A549 (cell line): ENCODE measurements around the gene ZNF445. TPM values are rescaled to one million over a fixed set of nuclear protein-coding genes. Genes with fewer than 3 reads are reported as not detected.

ENCODE experiments used
- ATAC-seq, 2 experiments: fragments of 200-7000 bp in 1 of 2; fragments of >200 bp in 1 of 2; cut with Nextera tagmentation in 1 of 2; cut with Tn5 transposase in 1 of 2; 3 replicates each; pipeline versions ENCODE4 v1.8.0 to v1.9.1; 2018 to 2020; ENCODE audit warnings: mild to moderate bottlenecking in 1 of 2, moderate library complexity in 1 of 2
- CTCF ChIA-PET: fragments of 300-600 bp; sonication (Branson Sonifier 250); formaldehyde crosslinking; extraction: SDS; loops from one replicate; lab custom pipeline; 2021; ENCODE audit warnings: antibody characterized with exemption, inconsistent platforms; lab: Yijun Ruan, JAX
- POLR2A ChIA-PET: fragments of 350-600 bp; formaldehyde crosslinking; extraction: SDS; loops from one replicate; lab custom pipeline; 2021; ENCODE audit warnings: antibody characterized with exemption, inconsistent platforms; lab: Yijun Ruan, JAX
- DNase-seq, 2 experiments: peaks; one replicate each; pipeline versions ENCODE4 v3.0.0 to v3.0.0-alpha.2; 2011 to 2016; ENCODE audit warnings: low read depth in 1 of 2, low spot score in 1 of 2
- FAIRE-seq: peaks from 2 replicates; lab custom pipeline; 2011; peaks lifted over from hg19 to GRCh38; lab: Jason Lieb, UNC
- H3K27ac ChIP-seq, 2 experiments: fragments of >200 bp; sonication (Bioruptor Twin); formaldehyde crosslinking; 3 replicates each; pipeline ENCODE4 v1.5.1; 2016 to 2017
- H3K4me1 ChIP-seq: fragments of >200 bp; sonication (Bioruptor Twin); formaldehyde crosslinking; 3 replicates; pipeline ENCODE4 v1.6.1; 2016
- H3K4me2 ChIP-seq: fragments of >200 bp; sonication (Bioruptor Twin); formaldehyde crosslinking; 3 replicates; pipeline ENCODE4 v1.6.1; 2016
- H3K4me3 ChIP-seq: fragments of >200 bp; sonication (Bioruptor Twin); formaldehyde crosslinking; 3 replicates; pipeline ENCODE4 v1.5.1; 2016
- H3K9me3 ChIP-seq: fragments of >200 bp; sonication (Bioruptor Twin); formaldehyde crosslinking; 3 replicates; pipeline ENCODE4 v1.6.1; 2016
- BCL3 ChIP-seq: fragments of >200 bp; sonication (Bioruptor Twin); formaldehyde crosslinking; IDR thresholded peaks from 3 replicates; pipeline ENCODE4 v1.6.1; 2016
- BHLHE40 ChIP-seq: IDR thresholded peaks from 2 replicates; pipeline ENCODE4 v1.6.1; 2012; ENCODE audit warnings: low read depth, low read length, inconsistent platforms
- CBX2 ChIP-seq: fragments of 200-600 bp; sonication (generic); IDR thresholded peaks from 2 replicates; pipeline ENCODE4 v1.6.1; 2016; ENCODE audit warnings: low read depth, mild to moderate bottlenecking, borderline replicate concordance
- CBX8 ChIP-seq: fragments of 200-600 bp; sonication (generic); IDR thresholded peaks from 2 replicates; pipeline ENCODE4 v1.6.1; 2016
- CEBPB ChIP-seq, 2 experiments: fragments of >200 bp in 1 of 2; sonication (Bioruptor Twin) in 1 of 2; formaldehyde crosslinking in 1 of 2; IDR thresholded peaks; 2 replicates each; pipeline ENCODE4 v1.6.1; 2012 to 2016
- CHD2 ChIP-seq: fragments of 150-350 bp; IDR thresholded peaks from 2 replicates; pipeline ENCODE4 v1.6.1; 2014; ENCODE audit warnings: low read length; ENCODE audit not compliant: partially characterized antibody
- EHF ChIP-seq: fragments of 250-450 bp; sonication (Bioruptor Pico); IDR thresholded peaks from 2 replicates; pipeline ENCODE4 v1.5.0; 2020; ENCODE audit warnings: mild to moderate bottlenecking
- EHMT2 ChIP-seq: fragments of 200-600 bp; sonication (generic); IDR thresholded peaks from 2 replicates; pipeline ENCODE4 v1.6.1; 2016; ENCODE audit warnings: antibody characterized with exemption, low read depth, mild to moderate bottlenecking, moderate library complexity
- ELK1 ChIP-seq: fragments of 150-350 bp; IDR thresholded peaks from 2 replicates; pipeline ENCODE4 v1.6.1; 2014; ENCODE audit warnings: low read depth, mild to moderate bottlenecking, low read length
- EP300 ChIP-seq, 2 experiments: fragments of >200 bp; sonication (Bioruptor Twin); formaldehyde crosslinking; IDR thresholded peaks; 2 replicates in 1 of 2; 3 replicates in 1 of 2; pipeline ENCODE4 v1.6.1; 2016 to 2017
- FOSL2 ChIP-seq, 2 experiments: fragments of 450-650 bp in 1 of 2; fragments of >200 bp in 1 of 2; sonication (Bioruptor Twin) in 1 of 2; formaldehyde crosslinking; IDR thresholded peaks; 2 replicates each; pipeline versions ENCODE4 v1.5.0 to v1.6.1; 2016 to 2020; ENCODE audit warnings: mild to moderate bottlenecking in 1 of 2, moderate library complexity in 1 of 2
- FOXS1 ChIP-seq: fragments of 250-450 bp; sonication (Bioruptor Pico); IDR thresholded peaks from 2 replicates; pipeline ENCODE4 v1.5.0; 2020; ENCODE audit warnings: mild to moderate bottlenecking, moderate library complexity
- HDAC2 ChIP-seq: fragments of 200-600 bp; sonication (generic); IDR thresholded peaks from 2 replicates; pipeline ENCODE4 v1.6.1; 2016
- HMGXB4 ChIP-seq: fragments of 250-450 bp; sonication (Bioruptor Pico); IDR thresholded peaks from 2 replicates; pipeline ENCODE4 v1.5.0; 2021; ENCODE audit warnings: mild to moderate bottlenecking, moderate library complexity, borderline replicate concordance
- HOXA7 ChIP-seq: fragments of 250-450 bp; sonication (Bioruptor Pico); IDR thresholded peaks from 2 replicates; pipeline ENCODE4 v1.5.0; 2020; ENCODE audit warnings: mild to moderate bottlenecking, moderate library complexity
- HOXB5 ChIP-seq: fragments of 250-450 bp; sonication (Bioruptor Pico); IDR thresholded peaks from 2 replicates; pipeline ENCODE4 v1.5.0; 2020; ENCODE audit warnings: mild to moderate bottlenecking, moderate library complexity
- JUNB ChIP-seq: fragments of >200 bp; sonication (Bioruptor Twin); formaldehyde crosslinking; IDR thresholded peaks from 2 replicates; pipeline ENCODE4 v1.6.1; 2016
- KDM5A ChIP-seq: fragments of 200-600 bp; sonication (generic); IDR thresholded peaks from 2 replicates; pipeline ENCODE4 v1.6.1; 2016; ENCODE audit warnings: antibody characterized with exemption, mild to moderate bottlenecking
- MAFK ChIP-seq: fragments of 450-650 bp; IDR thresholded peaks from 2 replicates; pipeline ENCODE4 v1.6.1; 2014; ENCODE audit not compliant: partially characterized antibody
- MYC ChIP-seq: IDR thresholded peaks from 2 replicates; pipeline ENCODE4 v1.6.1; 2012; ENCODE audit warnings: mild to moderate bottlenecking, inconsistent platforms, low read length, improper control_type of control experiment, borderline replicate concordance
- NFE2L2 ChIP-seq: fragments of 150-350 bp; conservative IDR thresholded peaks from 2 replicates; pipeline ENCODE4 v1.6.1; 2014; ENCODE audit warnings: low read length
- PHF8 ChIP-seq: fragments of 200-600 bp; sonication (generic); IDR thresholded peaks from 2 replicates; pipeline ENCODE4 v1.6.1; 2016; ENCODE audit warnings: low read depth, mild to moderate bottlenecking, antibody characterized with exemption, moderate library complexity, borderline replicate concordance
- POLR2A ChIP-seq: IDR thresholded peaks from 2 replicates; pipeline ENCODE4 v1.6.1; 2012; ENCODE audit warnings: mild to moderate bottlenecking, low read length
- POLR2AphosphoS2 ChIP-seq: conservative IDR thresholded peaks from 2 replicates; pipeline ENCODE4 v1.6.1; 2012; ENCODE audit warnings: low read length, improper control_type of control experiment, inconsistent platforms
- RAD21 ChIP-seq, 2 experiments: fragments of >200 bp in 1 of 2; sonication (Bioruptor Twin) in 1 of 2; formaldehyde crosslinking in 1 of 2; IDR thresholded peaks in 1 of 2; conservative IDR thresholded peaks in 1 of 2; 2 replicates in 1 of 2; 3 replicates in 1 of 2; pipeline ENCODE4 v1.6.1; 2012 to 2018; ENCODE audit warnings: inconsistent platforms in 1 of 2
- RFX5 ChIP-seq: fragments of 450-650 bp; IDR thresholded peaks from 2 replicates; pipeline ENCODE4 v1.7.1; 2014; ENCODE audit warnings: antibody characterized with exemption, mild to moderate bottlenecking, moderate library complexity
- RNF2 ChIP-seq: fragments of 200-600 bp; sonication (generic); IDR thresholded peaks from 2 replicates; pipeline ENCODE4 v1.6.1; 2016; ENCODE audit warnings: low read depth, mild to moderate bottlenecking, antibody characterized with exemption, moderate library complexity, borderline replicate concordance
- SMC3 ChIP-seq: fragments of >200 bp; sonication (Bioruptor Twin); formaldehyde crosslinking; IDR thresholded peaks from 3 replicates; pipeline ENCODE4 v1.6.1; 2018; ENCODE audit warnings: inconsistent platforms
- TP53 ChIP-seq: fragments of 250-450 bp; sonication (Bioruptor Pico); IDR thresholded peaks from 2 replicates; pipeline ENCODE4 v1.5.0; 2021; ENCODE audit warnings: mild to moderate bottlenecking, moderate library complexity
- ZC3H11A ChIP-seq: fragments of 450-650 bp; IDR thresholded peaks from 2 replicates; pipeline ENCODE4 v1.6.1; 2014; ENCODE audit warnings: antibody characterized with exemption, mild to moderate bottlenecking
- ZNF302 ChIP-seq: fragments of 250-450 bp; sonication (Bioruptor Pico); IDR thresholded peaks from 2 replicates; pipeline ENCODE4 v1.9.0; 2021; ENCODE audit warnings: inconsistent platforms, mild to moderate bottlenecking, moderate library complexity
- ZSCAN20 ChIP-seq: fragments of 250-450 bp; sonication (Bioruptor Pico); IDR thresholded peaks from 2 replicates; pipeline ENCODE4 v1.8.0; 2022; ENCODE audit warnings: mild to moderate bottlenecking, moderate library complexity
- WGBS: methylation state at CpG from one replicate; pipeline ENCODE4 v1.1.6; 2017; ENCODE audit errors: missing lambda C conversion rate; 5-methylcytosine and 5-hydroxymethylcytosine counted together
- polyA plus RNA-seq, 4 experiments: library from polyadenylated mRNA; depleted of rRNA in 3 of 4; stranded (reverse); fragments of >200 nt; fragmentation: RNase III in 1 of 4; extraction: RNeasy Plus Mini Kit Qiagen cat#74134 plus additional on column Dnase treatment in 1 of 4; gene quantifications; 2 replicates in 3 of 4; 3 replicates in 1 of 4; pipeline ENCODE4 v1.2.3, GENCODE V29; 2011 to 2017
- TF ChIP-seq, protein P1 (sequence below): fragments of 200-600 bp; sonication (generic); IDR thresholded peaks from 2 replicates; pipeline ENCODE4 v1.6.1; 2016; ENCODE audit warnings: antibody characterized with exemption, mild to moderate bottlenecking, moderate library complexity

ZNF445 gene
- polyA plus RNA-seq, 2 of the 4 experiments (the other 2 are of a cell fraction), result 3.4 to 4.0 TPM

GRCh38 chr3:44412365-44412764, 65.1 kb downstream of the ZNF445 start:
- no peaks in the 10 kb centered on the region for H3K4me1 ChIP-seq
- H3K9me3 ChIP-seq, result no peaks in the 10 kb centered on the region
- H3K4me2 ChIP-seq, result no peak overlapping the region
- H3K27ac ChIP-seq, result no peak overlapping the region
- WGBS, result 83% methylated on average over 8 of the region's 10 CpGs
- DNase-seq (no peak), FAIRE-seq (no peak), ATAC-seq (no peak)
- CTCF ChIA-PET, result no interaction called here
- H3K4me3 ChIP-seq, result no peak overlapping the region
- TF ChIP-seq BCL3 (no peak), CHD2 (no peak), POLR2A (no peak), PHF8 (no peak), EHF (CRISPR knock-in tag) (no peak), CEBPB (IDR thresholded peaks at IDR 0.05) (no peak), HMGXB4 (CRISPR knock-in tag) (no peak), EHMT2 (no peak), BHLHE40 (no peak), MYC (no peak), KDM5A (no peak), NFE2L2 (no peak), CBX8 (no peak), HOXA7 (no peak), RAD21 (conservative IDR thresholded peaks at IDR 0.05 in 1 of 2, IDR thresholded peaks at IDR 0.05 in 1 of 2) (no peak), POLR2AphosphoS2 (no peak), CBX2 (no peak), ZC3H11A (no peak), JUNB (no peak)
- TF ChIP-seq, protein P1, sequence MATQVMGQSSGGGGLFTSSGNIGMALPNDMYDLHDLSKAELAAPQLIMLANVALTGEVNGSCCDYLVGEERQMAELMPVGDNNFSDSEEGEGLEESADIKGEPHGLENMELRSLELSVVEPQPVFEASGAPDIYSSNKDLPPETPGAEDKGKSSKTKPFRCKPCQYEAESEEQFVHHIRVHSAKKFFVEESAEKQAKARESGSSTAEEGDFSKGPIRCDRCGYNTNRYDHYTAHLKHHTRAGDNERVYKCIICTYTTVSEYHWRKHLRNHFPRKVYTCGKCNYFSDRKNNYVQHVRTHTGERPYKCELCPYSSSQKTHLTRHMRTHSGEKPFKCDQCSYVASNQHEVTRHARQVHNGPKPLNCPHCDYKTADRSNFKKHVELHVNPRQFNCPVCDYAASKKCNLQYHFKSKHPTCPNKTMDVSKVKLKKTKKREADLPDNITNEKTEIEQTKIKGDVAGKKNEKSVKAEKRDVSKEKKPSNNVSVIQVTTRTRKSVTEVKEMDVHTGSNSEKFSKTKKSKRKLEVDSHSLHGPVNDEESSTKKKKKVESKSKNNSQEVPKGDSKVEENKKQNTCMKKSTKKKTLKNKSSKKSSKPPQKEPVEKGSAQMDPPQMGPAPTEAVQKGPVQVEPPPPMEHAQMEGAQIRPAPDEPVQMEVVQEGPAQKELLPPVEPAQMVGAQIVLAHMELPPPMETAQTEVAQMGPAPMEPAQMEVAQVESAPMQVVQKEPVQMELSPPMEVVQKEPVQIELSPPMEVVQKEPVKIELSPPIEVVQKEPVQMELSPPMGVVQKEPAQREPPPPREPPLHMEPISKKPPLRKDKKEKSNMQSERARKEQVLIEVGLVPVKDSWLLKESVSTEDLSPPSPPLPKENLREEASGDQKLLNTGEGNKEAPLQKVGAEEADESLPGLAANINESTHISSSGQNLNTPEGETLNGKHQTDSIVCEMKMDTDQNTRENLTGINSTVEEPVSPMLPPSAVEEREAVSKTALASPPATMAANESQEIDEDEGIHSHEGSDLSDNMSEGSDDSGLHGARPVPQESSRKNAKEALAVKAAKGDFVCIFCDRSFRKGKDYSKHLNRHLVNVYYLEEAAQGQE, result no peak
- POLR2A ChIA-PET, result no interaction called here

- ChIA-PET CTCF (no interaction called here), POLR2A (no interaction called here)
- Histone ChIP-seq H3K4me3 (no peak overlapping the region), H3K27ac (no peak overlapping the region), H3K4me2 (no peak overlapping the region), H3K4me1 (no peaks in the 10 kb centered on the region), H3K9me3 (no peaks in the 10 kb centered on the region)
- WGBS, result 61% methylated on average over 8 of the region's 11 CpGs
- ATAC-seq (no peak), DNase-seq (no peak), FAIRE-seq (no peak)
- no peak for TF ChIP-seq CBX8
- no peak for TF ChIP-seq EP300 (IDR thresholded peaks at IDR 0.05)
- no peak for TF ChIP-seq PHF8
- TF ChIP-seq SMC3, result no peak
- no peak for TF ChIP-seq ZNF302 (CRISPR knock-in tag)
- TF ChIP-seq ELK1, result no peak
- no peak for TF ChIP-seq FOSL2 (IDR thresholded peaks at IDR 0.05)
- TF ChIP-seq FOSL2 (CRISPR knock-in tag; IDR thresholded peaks at IDR 0.05), result no peak
- TF ChIP-seq ZSCAN20 (CRISPR knock-in tag), result no peak
- no peak for TF ChIP-seq HOXB5 (CRISPR knock-in tag)
- TF ChIP-seq TP53 (CRISPR knock-in tag), result no peak
- no peak for TF ChIP-seq RFX5
- no peak for TF ChIP-seq RNF2
- TF ChIP-seq FOXS1, result no peak
- no peak for TF ChIP-seq HDAC2
- TF ChIP-seq MAFK, result no peak
Measured at GRCh38 chr3:44411031-44411645, 66.3 kb downstream of the ZNF445 start.
